Mucosa of descending colon (tissue), 3 donors: ENCODE results near the gene RBBP9. TPM values are rescaled to one million over a fixed set of nuclear protein-coding genes. Genes with fewer than 3 reads are reported as not detected.
"Not testable (repeated sequence)": the region's sequence is repeated elsewhere in the genome, so short reads cannot be mapped to it uniquely, and the experiment has no call there.

ENCODE experiments used
- ATAC-seq: fragments of 200-7000 bp; cut with Tn5 transposase; one replicate; pipeline ENCODE4 v1.9.1; 2020; ENCODE audit warnings: mild to moderate bottlenecking, moderate library complexity
- DNase-seq, 3 donors: peaks; one replicate each; pipeline ENCODE4 v3.0.0-alpha.2; 2020
- H3K36me3 ChIP-seq: fragments of 200-600 bp; one replicate; pipeline ENCODE4 v1.8.0; 2021; ENCODE audit warnings: low read depth, mild to moderate bottlenecking
- H3K4me1 ChIP-seq: fragments of 200-600 bp; one replicate; pipeline ENCODE4 v1.8.0; 2021; ENCODE audit warnings: low read depth, mild to moderate bottlenecking
- H3K4me3 ChIP-seq: fragments of 200-600 bp; one replicate; pipeline ENCODE4 v1.8.0; 2021; ENCODE audit warnings: mild to moderate bottlenecking
- H3K9me3 ChIP-seq: fragments of 200-600 bp; one replicate; pipeline ENCODE4 v1.8.0; 2021; ENCODE audit warnings: mild to moderate bottlenecking
- intact Hi-C, 2 donors: fragments of 100-400 bp; cut with DNase I in 1 of 2; cut with micrococcal nuclease in 1 of 2; formaldehyde crosslinking; loops; one replicate each; pipeline versions ENCODE4 v1.11.0 to v1.11.1; 2022; cut with DNase I, micrococcal nuclease
- total RNA-seq, 3 donors: library from RNA; stranded (reverse); fragmentation: NEBNext Ultra II Directional in 2 of 3; extraction: Animal tissue kit (Norgen Biotek cat#: 25700) in 2 of 3; gene quantifications; one replicate each; pipeline versions ENCODE4 v1.2.1 to v1.2.4, GENCODE V29; 2021 to 2023
- TF ChIP-seq, protein P1 (sequence below): fragments of 200-600 bp; IDR thresholded peaks from one replicate; pipeline ENCODE4 v1.8.0; 2022; ENCODE audit warnings: antibody characterized with exemption, mild to moderate bottlenecking
- donor health status: DM: no; HTN: no; CAD: no; lungs with moderate emphysema.
- donor health status: DM: no; HTN: no; CAD: no.
- donor health status: DM: no; HTN: yes; CAD: no.

RBBP9 gene
- total RNA-seq, 3 donors from 2014 or later, result 8.8 to 11.1 (median 9.5) TPM

DNA sequence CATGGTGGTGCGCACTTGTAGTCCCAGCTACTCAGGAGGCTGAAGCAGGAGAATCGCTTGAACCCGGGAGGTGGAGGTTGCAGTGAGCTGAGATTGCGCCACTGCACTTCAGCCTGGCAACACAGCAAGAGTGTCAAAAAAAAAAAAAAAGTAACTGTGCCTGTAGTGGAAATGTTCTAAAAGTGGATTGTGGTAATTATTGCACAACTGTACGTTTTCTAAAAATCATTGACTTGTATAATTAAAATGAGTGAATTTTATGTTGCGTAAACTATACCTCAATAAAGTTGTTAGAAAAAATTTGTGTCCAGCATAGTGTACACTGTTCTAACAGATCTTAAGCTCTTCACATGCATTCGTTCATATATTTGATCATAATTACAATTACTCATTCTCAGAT, 16.2 kb upstream of the RBBP9 start:
- no peak for ATAC-seq
- Histone ChIP-seq H3K9me3 (no peaks in the 10 kb centered on the region), H3K36me3 (no peaks in the 10 kb centered on the region), H3K4me3 (no peak overlapping the region), H3K4me1 (peaks cover 10% of the 10 kb centered on the region)
- intact Hi-C loops, result no loop called here
- no peak for DNase-seq
- TF ChIP-seq, protein P1, sequence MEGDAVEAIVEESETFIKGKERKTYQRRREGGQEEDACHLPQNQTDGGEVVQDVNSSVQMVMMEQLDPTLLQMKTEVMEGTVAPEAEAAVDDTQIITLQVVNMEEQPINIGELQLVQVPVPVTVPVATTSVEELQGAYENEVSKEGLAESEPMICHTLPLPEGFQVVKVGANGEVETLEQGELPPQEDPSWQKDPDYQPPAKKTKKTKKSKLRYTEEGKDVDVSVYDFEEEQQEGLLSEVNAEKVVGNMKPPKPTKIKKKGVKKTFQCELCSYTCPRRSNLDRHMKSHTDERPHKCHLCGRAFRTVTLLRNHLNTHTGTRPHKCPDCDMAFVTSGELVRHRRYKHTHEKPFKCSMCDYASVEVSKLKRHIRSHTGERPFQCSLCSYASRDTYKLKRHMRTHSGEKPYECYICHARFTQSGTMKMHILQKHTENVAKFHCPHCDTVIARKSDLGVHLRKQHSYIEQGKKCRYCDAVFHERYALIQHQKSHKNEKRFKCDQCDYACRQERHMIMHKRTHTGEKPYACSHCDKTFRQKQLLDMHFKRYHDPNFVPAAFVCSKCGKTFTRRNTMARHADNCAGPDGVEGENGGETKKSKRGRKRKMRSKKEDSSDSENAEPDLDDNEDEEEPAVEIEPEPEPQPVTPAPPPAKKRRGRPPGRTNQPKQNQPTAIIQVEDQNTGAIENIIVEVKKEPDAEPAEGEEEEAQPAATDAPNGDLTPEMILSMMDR, result no peak

DNA sequence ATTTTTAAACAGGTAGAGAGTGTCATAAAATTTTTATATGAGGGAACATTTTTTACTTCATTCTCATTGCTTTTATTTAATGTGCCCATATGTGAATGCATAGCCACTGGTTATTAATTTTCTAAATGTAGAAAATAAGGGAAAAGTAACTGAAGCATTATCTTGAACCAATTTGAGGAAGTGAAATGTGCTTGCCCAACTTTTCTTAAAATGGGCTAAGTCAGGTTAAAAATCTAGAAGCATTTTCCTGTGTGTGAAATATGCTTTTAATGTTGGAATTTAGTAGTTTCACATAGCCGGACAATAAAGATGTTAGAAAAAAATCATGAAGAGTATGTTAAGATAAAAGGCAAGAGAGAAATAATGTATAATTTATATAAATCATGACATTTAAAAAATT, 14.5 kb upstream of the RBBP9 start:
- TF ChIP-seq, protein P1, result no peak
- Histone ChIP-seq H3K4me1 (peaks cover 10% of the 10 kb centered on the region), H3K36me3 (no peaks in the 10 kb centered on the region), H3K9me3 (no peaks in the 10 kb centered on the region), H3K4me3 (no peak overlapping the region)
- intact Hi-C loops, result no loop called here
- DNase-seq (no peak), ATAC-seq (no peak)

DNA sequence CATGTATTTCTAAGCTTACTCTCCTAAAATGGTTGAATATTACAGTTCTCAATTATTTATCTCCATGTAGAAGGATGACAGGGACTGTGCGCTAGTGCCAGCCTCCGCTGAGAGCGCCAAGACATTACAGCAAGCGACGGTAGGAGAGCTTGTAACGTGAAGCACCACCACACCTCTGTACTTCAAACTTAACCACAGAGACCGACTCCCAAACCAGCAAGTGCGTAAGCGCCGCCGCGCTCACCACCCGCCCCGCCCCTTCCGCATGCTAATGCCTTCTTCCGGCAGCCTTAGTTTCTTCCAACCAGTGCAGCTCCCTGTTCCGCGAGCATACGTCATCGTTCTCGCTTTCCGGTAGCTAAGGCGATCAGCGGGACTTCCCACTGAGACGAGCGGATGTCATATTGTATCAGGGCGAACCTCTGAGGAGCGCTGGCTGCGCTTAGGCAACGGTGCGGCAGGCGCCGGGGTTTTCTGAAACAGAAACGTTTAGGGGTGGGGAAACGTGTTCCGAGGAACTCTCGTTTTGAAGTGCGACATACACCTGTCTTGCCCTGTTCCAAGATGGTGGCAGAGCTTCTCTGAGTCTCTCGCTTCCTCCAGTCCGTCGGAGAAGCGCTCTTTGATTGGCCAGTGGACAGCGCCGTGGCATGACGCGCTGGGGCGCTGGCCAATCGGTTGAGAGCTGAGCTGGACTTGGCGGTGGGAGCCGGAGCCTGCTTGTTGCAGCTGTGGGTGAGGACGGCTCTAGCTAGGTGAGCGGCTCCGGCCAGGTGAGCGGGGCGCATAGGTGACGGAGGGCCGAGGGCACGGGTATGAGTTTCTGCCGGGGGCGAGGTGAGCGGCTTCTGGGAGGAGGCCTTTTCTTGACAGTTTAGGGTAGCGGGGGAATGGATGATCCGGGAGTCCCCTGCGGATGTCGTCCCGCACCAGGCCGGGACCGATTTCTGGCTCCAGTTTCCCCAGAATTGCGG, 10.5 kb upstream of the RBBP9 start, which contains the start of gene SEC23B:
Gene SEC23B, plus strand, starts transcription at position 723 of the 974 bp plus-strand sequence. CDS start 2,896 bp downstream, outside the sequence.
- Histone ChIP-seq H3K4me1 (peaks cover 10% of the 10 kb centered on the region), H3K36me3 (no peaks in the 10 kb centered on the region), H3K9me3 (no peaks in the 10 kb centered on the region), H3K4me3 (peak within 1 kb of the TSS; percentile 50)
- ATAC-seq, result peak; percentile 98
- TF ChIP-seq, protein P1, result no peak
- intact Hi-C loops, result no loop called here
- peak; percentile 98 to 99 (median 98) for DNase-seq

DNA sequence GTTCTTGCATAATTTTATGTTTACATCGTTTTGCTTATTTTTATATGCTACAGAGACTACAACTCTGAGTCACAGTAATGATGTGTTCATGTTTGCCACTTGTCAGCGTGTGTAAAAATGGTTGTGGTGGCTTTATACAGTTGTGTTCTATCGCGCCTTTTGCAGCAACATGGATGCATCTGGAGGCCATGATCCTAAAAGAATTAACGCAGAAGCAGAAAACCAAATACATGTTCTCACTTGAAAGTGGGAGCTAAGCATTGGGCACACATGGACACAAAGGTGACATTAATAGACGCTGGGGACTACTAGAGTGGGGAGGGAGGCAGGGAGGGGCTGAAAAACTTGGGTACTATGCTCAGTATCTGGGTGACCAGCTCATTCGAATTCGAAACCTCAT, 9.7 kb upstream of the RBBP9 start:
- no peak for ATAC-seq
- H3K36me3 ChIP-seq, result no peaks in the 10 kb centered on the region
- peaks cover 10% of the 10 kb centered on the region for H3K4me1 ChIP-seq
- peak in 2 of 3 donors; percentile 28 to 30 for DNase-seq
- intact Hi-C loops, result no loop called here
- H3K9me3 ChIP-seq, result no peaks in the 10 kb centered on the region
- H3K4me3 ChIP-seq, result no peak overlapping the region
- TF ChIP-seq, protein P1, result no peak

DNA sequence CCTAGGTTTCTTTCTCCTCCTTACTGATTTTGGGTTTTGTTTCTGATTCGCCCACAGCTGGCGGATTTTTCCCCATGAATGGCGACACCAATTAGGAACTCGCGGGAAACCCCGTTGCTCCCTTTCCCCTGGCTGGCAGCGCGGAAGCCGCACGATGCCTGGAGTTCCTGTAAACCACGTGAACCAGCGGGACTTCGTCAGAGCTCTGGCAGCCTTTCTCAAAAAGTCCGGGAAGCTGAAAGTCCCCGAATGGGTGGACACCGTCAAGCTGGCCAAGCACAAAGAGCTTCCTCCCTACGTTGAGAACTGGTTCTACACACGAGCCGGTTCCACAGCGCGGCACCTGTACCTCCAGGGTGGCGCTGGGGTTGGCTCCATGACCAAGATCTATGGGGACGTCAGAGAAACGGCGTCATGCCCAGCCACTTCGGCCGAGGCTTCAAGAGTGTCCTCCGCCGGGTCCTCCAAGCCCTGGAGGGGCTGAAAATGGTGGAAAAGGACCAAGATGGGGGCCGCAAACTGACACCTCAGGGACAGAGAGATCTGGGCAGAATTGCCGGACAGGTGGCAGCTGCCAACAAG, 7.5 kb upstream of the RBBP9 start:
- ATAC-seq, result no peak

DNA sequence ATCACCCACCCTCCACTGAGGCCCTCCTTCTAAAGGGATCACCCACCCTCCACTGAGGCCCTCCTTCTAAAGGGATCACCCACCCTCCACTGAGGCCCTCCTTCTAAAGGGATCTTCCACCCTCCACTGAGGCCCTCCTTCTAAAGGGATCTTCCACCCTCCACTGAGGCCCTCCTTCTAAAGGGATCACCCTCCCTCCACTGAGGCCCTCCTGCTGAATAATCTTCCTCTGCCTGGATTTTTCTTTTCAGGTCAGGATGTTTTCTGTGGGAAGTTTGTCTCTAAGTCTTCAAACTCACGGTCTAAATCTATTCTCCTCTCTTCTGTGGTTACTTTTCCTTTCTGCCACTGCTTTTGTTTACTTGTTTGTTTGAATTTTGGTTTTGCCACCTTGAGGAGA, 4.6 kb upstream of the RBBP9 start:
- H3K4me1 ChIP-seq, H3K4me3 ChIP-seq, H3K9me3 ChIP-seq, ATAC-seq, H3K36me3 ChIP-seq, intact Hi-C loops, DNase-seq: not testable (repeated sequence)

More for the DNA sequence above, 7.5 kb upstream of the RBBP9 start:
- DNase-seq, result peak in 1 of 3 donors; percentile 27
- Histone ChIP-seq H3K9me3 (no peaks in the 10 kb centered on the region), H3K36me3 (no peaks in the 10 kb centered on the region), H3K4me3 (no peak overlapping the region), H3K4me1 (peaks cover 10% of the 10 kb centered on the region)
- intact Hi-C loops, result no loop called here
- TF ChIP-seq, protein P1, result no peak
